Endothelial cell of umbilical vein (primary cell): Measurements from ENCODE around the gene MRPL2. TPM values are rescaled to one million over a fixed set of nuclear protein-coding genes. Genes with fewer than 3 reads are reported as not detected.

Experiments used
- BruUV-seq: library from RNA; stranded (reverse); fragments of 400-500 nt; replicated peaks from 2 replicates; lab custom pipeline; 2021; lab: Mats Ljungman, UMichigan
- CTCF ChIA-PET: fragments of 300-600, 350-600 bp; sonication (Branson Sonifier 250); formaldehyde crosslinking; loops from one replicate; lab custom pipeline; 2021; ENCODE audit warnings: antibody characterized with exemption, inconsistent platforms; lab: Charles Lee
- POLR2A ChIA-PET: fragments of 300-600, 350-600 bp; sonication (Branson Sonifier 250); formaldehyde crosslinking; loops from one replicate; lab custom pipeline; 2021; ENCODE audit warnings: antibody characterized with exemption, inconsistent platforms; lab: Charles Lee
- DNase-seq: peaks from one replicate; pipeline ENCODE4 v3.0.0-alpha.2; 2011; ENCODE audit warnings: low read depth, low spot score
- FAIRE-seq: peaks from 2 replicates; lab custom pipeline; 2011; peaks lifted over from hg19 to GRCh38; lab: Jason Lieb, UNC
- H2AFZ ChIP-seq: 2 replicates; pipeline ENCODE4 v1.6.0; 2012; ENCODE audit warnings: low read depth, low read length, control low read depth, inconsistent platforms
- H3K27ac ChIP-seq: 2 replicates; pipeline ENCODE4 v1.5.1; 2011; ENCODE audit warnings: low read depth, mild to moderate bottlenecking, control low read depth, low read length, moderate library complexity; ENCODE audit not compliant: insufficient read depth
- H3K27me3 ChIP-seq, 2 experiments: 2 replicates each; pipeline versions ENCODE4 v1.6.0 to v1.6.1; 2011; ENCODE audit warnings: low read length in 2 of 2, mixed read lengths in 1 of 2; ENCODE audit not compliant: control insufficient read depth in 2 of 2, insufficient read depth in 2 of 2
- H3K36me3 ChIP-seq, 2 experiments: 2 replicates in 1 of 2; 3 replicates in 1 of 2; pipeline ENCODE4 v1.5.1; 2011; ENCODE audit warnings: low read length in 2 of 2, mild to moderate bottlenecking in 1 of 2, moderate library complexity in 1 of 2; ENCODE audit not compliant: control insufficient read depth in 2 of 2, insufficient read depth in 2 of 2; ENCODE audit errors: extremely low read depth in 1 of 2
- H3K4me1 ChIP-seq: 3 replicates; pipeline ENCODE4 v1.5.1; 2011; ENCODE audit warnings: mild to moderate bottlenecking, low read length; ENCODE audit not compliant: control insufficient read depth, insufficient read depth; ENCODE audit errors: extremely low read depth
- H3K4me2 ChIP-seq: 2 replicates; pipeline ENCODE4 v1.6.1; 2011; ENCODE audit warnings: low read length, control low read depth, mixed read lengths; ENCODE audit not compliant: insufficient read depth
- H3K4me3 ChIP-seq, 3 experiments: fragments of 200-600 bp in 1 of 3; sonication (generic), shearing (Covaris generic) in 1 of 3; replicated peaks in 1 of 3; 2 replicates each; pipeline ENCODE4 v1.5.1; 2011 to 2016; ENCODE audit warnings: control low read depth in 3 of 3, low read length in 3 of 3, mild to moderate bottlenecking in 2 of 3, inconsistent platforms in 1 of 3, low read depth in 1 of 3, moderate library complexity in 1 of 3; ENCODE audit not compliant: insufficient read depth in 1 of 3
- H3K79me2 ChIP-seq: 2 replicates; pipeline ENCODE4 v1.6.0; 2012; ENCODE audit warnings: low read length, inconsistent platforms; ENCODE audit not compliant: control insufficient read depth, insufficient read depth
- H3K9ac ChIP-seq: replicated peaks from 2 replicates; pipeline ENCODE3; 2011; ENCODE audit warnings: low read length, control low read depth; ENCODE audit not compliant: insufficient read depth; ENCODE audit errors: extremely low read depth
- H3K9me1 ChIP-seq: replicated peaks from 3 replicates; pipeline ENCODE4 v1.6.0; 2011; ENCODE audit warnings: mild to moderate bottlenecking, low read length; ENCODE audit not compliant: control insufficient read depth, insufficient read depth; ENCODE audit errors: extremely low read depth
- H3K9me3 ChIP-seq: replicated peaks from 2 replicates; pipeline ENCODE4 v1.5.1; 2012; ENCODE audit warnings: low read length, inconsistent platforms; ENCODE audit not compliant: control insufficient read depth, insufficient read depth
- H4K20me1 ChIP-seq: replicated peaks from 2 replicates; pipeline ENCODE3; 2011; ENCODE audit warnings: mild to moderate bottlenecking, low read length; ENCODE audit not compliant: control insufficient read depth, insufficient read depth; ENCODE audit errors: extremely low read depth
- EZH2 ChIP-seq: IDR thresholded peaks from 2 replicates; pipeline ENCODE4 v1.6.1; 2012; ENCODE audit warnings: borderline replicate concordance, low read depth, mild to moderate bottlenecking, moderate library complexity, low read length, inconsistent platforms; ENCODE audit not compliant: severe bottlenecking
- FOS ChIP-seq: IDR thresholded peaks from 2 replicates; pipeline ENCODE4 v1.6.1; 2011; ENCODE audit warnings: mild to moderate bottlenecking, low read length, moderate library complexity, borderline replicate concordance; ENCODE audit not compliant: insufficient read depth
- GATA2 ChIP-seq: IDR thresholded peaks from 2 replicates; pipeline ENCODE4 v1.7.0; 2011; ENCODE audit warnings: low read depth, mild to moderate bottlenecking, moderate library complexity, mixed read lengths, low read length; ENCODE audit not compliant: insufficient read length, insufficient read depth
- JUN ChIP-seq: IDR thresholded peaks from 2 replicates; pipeline ENCODE4 v1.6.1; 2011; ENCODE audit warnings: borderline replicate concordance, low read depth; ENCODE audit not compliant: insufficient read length, insufficient read depth
- MYC ChIP-seq: IDR thresholded peaks from one replicate; pipeline ENCODE4 v1.6.1; 2011; ENCODE audit warnings: mild to moderate bottlenecking, low read depth, low read length
- POLR2A ChIP-seq: IDR thresholded peaks from 2 replicates; pipeline ENCODE4 v1.6.1; 2012; ENCODE audit warnings: low read depth, mild to moderate bottlenecking, control low read depth, low read length
- dilution Hi-C: fragments of 300-500 bp; cut with MboI; formaldehyde crosslinking; loops from one replicate; pipeline ENCODE4 v1.15.0; 2019; ENCODE audit warnings: low sequenced_read_pairs; ENCODE audit not compliant: extremely low pct_ligation_motif_present
- intact Hi-C: fragments of 100-400 bp; cut with micrococcal nuclease; formaldehyde crosslinking; loops from one replicate; pipeline ENCODE4 v1.10.0; 2022
- polyA plus RNA-seq, 4 experiments: library from polyadenylated mRNA; depleted of rRNA in 3 of 4; stranded (reverse) in 3 of 4; unstranded in 1 of 4; fragments of >200 nt; gene quantifications; 2 replicates each; pipeline versions ENCODE4 v1.2.1 to v1.2.3, GENCODE V29; 2011 to 2012; ENCODE audit warnings: missing spikeins in 1 of 4
- total RNA-seq: library from RNA; stranded (reverse); gene quantifications from 2 replicates; pipeline ENCODE4 v1.2.3, GENCODE V29; 2021
- TF ChIP-seq, protein P1 (sequence below), 2 donors: IDR thresholded peaks; 1 replicate in 1 of 2; 2 replicates in 1 of 2; pipeline ENCODE4 v1.5.1; 2011; ENCODE audit warnings: low read length in 2 of 2, mild to moderate bottlenecking in 2 of 2, moderate library complexity in 2 of 2, control low read depth in 1 of 2, inconsistent platforms in 1 of 2, low read depth in 1 of 2; ENCODE audit not compliant: insufficient read depth in 1 of 2; ENCODE audit errors: extremely low read depth in 1 of 2
- TF ChIP-seq, protein P2 (sequence below): IDR thresholded peaks from 2 replicates; pipeline ENCODE4 v1.6.1; 2011; ENCODE audit not compliant: insufficient read depth, insufficient read length

The MRPL2 gene
- total and polyA plus RNA-seq, 2 donors (not counting 3 experiments of a cell fraction or from before 2014, with no cell fraction given): 37.6 to 63.6 TPM

DNA sequence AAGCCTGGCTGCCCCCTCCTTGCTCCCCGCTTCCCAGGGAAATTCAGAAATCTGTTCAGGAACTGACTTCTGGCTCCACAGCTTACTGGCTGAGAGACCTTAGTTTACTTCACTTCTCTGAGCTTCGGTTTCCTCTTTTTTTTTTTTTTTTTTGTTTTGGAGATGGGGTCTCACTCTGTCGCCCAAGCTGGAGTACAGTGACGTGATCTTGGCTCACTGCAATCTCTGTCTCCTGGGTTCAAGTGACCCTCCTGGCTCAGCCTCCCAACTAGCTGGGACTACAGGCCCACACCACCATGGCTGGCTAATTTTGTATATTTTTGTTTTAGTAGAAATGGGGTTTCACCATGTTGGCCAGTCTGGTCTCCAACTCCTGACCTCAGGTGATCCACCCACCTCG is 31.8 kb upstream of the MRPL2 start:
- Histone ChIP-seq H3K9me1 (no peaks in the 10 kb centered on the region), H3K27ac (no peak overlapping the region), H3K36me3 (no peaks in the 10 kb centered on the region), H3K4me3 (no peak overlapping the region), H3K79me2 (no peaks in the 10 kb centered on the region), H3K9me3 (no peaks in the 10 kb centered on the region), H3K9ac (no peak overlapping the region), H2AFZ (no peak overlapping the region), H3K4me1 (peaks cover 7% of the 10 kb centered on the region), H4K20me1 (no peaks in the 10 kb centered on the region), H3K27me3 (no peaks in the 10 kb centered on the region), H3K4me2 (no peak overlapping the region)
- dilution Hi-C loops (no loop called here), intact Hi-C loops (loop anchor here (5.0 kb wide), 1 partner anchor 1084 kb away; no protein-coding TSS in a partner anchor)
- no TSS peak for BruUV-seq
- DNase-seq: no peak
- POLR2A ChIA-PET: no interaction called here
- FAIRE-seq: no peak
- CTCF ChIA-PET: interaction anchor here (0.6 to 1.4 kb wide), 2 partner anchors 53 to 162 kb away, joined by 3 to 5 read pairs; no protein-coding TSS in a partner anchor
- TF ChIP-seq MYC: no peak
- TF ChIP-seq POLR2A: no peak
- TF ChIP-seq, protein P1, sequence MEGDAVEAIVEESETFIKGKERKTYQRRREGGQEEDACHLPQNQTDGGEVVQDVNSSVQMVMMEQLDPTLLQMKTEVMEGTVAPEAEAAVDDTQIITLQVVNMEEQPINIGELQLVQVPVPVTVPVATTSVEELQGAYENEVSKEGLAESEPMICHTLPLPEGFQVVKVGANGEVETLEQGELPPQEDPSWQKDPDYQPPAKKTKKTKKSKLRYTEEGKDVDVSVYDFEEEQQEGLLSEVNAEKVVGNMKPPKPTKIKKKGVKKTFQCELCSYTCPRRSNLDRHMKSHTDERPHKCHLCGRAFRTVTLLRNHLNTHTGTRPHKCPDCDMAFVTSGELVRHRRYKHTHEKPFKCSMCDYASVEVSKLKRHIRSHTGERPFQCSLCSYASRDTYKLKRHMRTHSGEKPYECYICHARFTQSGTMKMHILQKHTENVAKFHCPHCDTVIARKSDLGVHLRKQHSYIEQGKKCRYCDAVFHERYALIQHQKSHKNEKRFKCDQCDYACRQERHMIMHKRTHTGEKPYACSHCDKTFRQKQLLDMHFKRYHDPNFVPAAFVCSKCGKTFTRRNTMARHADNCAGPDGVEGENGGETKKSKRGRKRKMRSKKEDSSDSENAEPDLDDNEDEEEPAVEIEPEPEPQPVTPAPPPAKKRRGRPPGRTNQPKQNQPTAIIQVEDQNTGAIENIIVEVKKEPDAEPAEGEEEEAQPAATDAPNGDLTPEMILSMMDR (IDR thresholded peaks at IDR 0.05; ENCODE audit: extremely low read depth in 1 of 2, insufficient read depth in 1 of 2, low read depth in 1 of 2, low read length in 2 of 2): no peak
- TF ChIP-seq EZH2: no peak
- TF ChIP-seq, protein P2, sequence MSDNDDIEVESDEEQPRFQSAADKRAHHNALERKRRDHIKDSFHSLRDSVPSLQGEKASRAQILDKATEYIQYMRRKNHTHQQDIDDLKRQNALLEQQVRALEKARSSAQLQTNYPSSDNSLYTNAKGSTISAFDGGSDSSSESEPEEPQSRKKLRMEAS: no peak
- no peak for TF ChIP-seq FOS
- TF ChIP-seq GATA2: no peak
- no peak for TF ChIP-seq JUN
